GM21825 (cell line): ENCODE measurements around the gene LHPP.

Experiments
- ATAC-seq: cut with Tn5 transposase; IDR thresholded peaks from one replicate; pipeline ENCODE4 v1.9.1; 2021; ENCODE audit warnings: mild to moderate bottlenecking, moderate library complexity; ENCODE audit not compliant: unreplicated experiment

LHPP gene

DNA sequence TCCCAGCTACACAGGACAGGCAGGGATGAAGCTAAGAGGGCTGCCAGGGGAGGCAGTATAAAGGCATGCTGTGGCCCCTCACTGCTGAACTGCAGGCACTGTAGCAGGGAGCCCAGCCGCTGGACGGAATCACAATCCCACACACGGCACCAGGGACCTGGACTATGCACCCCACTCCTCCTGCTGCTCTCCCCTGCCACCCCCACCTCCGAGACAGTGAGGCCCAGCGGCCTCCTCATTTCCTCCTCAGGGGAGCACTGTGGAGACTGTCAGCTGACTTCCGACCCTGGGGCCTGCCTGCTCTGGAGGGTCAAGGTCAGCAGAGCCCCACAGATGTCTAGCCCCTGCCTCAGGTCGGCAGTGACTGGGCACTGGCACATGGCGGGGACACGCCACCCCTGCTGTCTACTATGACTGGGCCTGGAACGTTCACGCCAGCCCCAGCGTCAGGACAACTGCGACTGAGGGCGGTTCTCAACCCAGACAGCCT, 189.8 kb downstream of the LHPP start:
- ATAC-seq: no peak

GRCh38 chr10:124652200-124652599, 190.6 kb downstream of the LHPP start:
- no peak for ATAC-seq

DNA sequence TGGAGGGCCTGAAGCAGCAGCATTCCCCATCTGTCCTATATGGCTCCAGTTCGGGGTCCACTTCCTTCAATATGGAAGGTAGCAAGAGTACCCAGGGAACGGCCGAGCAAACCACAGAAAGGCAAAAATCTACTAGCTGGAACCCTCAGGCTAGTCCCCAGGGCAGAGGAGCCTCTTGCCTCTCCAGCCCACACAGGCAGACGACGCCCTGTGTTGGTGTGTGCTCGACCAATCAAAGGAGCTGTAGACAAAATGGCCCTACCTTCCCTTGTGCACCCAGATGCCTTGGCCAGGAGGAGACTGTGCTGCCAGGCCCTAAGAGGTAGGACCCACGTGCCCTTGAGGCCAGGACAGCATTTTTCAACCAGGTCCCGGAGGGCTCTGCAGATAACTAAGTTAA, 191.1 kb downstream of the LHPP start:
- no peak for ATAC-seq

DNA sequence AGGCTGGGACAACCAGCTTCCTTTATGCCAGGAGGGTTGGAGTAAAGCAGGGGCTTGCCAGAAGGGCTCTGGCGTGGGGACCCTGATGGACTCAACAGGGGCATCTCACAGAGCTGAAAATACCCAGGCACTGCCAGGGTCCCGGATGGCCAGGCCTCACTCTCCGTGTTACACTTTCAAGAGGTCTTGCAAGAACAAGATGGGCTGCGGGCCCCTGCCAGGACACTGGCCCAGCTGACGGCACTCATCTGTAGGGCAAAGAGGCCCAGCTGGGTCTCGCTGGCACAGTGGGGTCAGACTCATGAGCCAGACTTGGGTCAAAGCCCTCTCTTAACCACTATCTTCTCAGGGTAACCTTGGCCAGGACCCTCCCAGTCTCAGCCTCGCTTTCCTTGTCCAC, 191.7 kb downstream of the LHPP start:
- ATAC-seq: no peak

GRCh38 chr10:124653811-124654651, 192.4 kb downstream of the LHPP start:
- ATAC-seq: no peak

GRCh38 chr10:124654686-124655085, 193.1 kb downstream of the LHPP start:
- ATAC-seq: no peak

GRCh38 chr10:124655191-124656112, 193.8 kb downstream of the LHPP start:
- no peak for ATAC-seq

DNA sequence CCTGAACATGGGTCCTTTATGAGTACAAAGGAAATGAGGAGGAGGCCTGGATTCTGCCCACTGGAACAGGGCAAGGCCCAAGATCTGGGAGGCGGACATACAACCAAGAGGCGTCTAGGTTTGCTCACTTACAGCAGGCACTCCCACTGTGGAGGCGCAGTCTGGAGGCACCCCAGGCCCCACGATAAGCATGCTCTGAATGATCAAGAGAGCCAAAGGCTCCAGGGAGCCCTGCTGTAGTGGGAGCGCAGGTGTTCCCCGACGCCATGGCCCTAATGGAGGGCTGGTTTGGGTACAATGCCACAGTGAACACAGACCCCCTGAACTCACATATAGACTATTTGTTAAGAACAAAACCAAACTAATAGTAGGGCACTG, 194.5 kb downstream of the LHPP start:
- ATAC-seq: no peak

DNA sequence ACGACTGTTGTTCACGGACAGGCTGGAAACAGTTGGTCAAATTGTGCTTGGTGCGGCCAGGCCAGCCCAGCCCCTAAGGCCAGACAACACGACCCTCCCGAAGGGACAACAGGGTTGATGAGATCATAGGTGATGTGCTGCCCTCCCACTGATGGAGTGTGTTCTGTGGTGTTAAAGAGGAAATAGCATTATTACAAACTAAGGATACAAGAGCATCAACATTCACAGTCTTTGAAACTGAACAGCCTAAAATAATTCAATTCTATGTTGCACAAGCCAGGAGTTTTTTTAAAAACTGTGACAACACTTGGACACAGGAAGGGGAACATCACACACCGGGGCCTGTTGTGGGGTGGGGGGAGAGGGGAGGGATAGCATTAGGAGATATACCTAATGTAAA, 194.9 kb downstream of the LHPP start:
- no peak for ATAC-seq

DNA sequence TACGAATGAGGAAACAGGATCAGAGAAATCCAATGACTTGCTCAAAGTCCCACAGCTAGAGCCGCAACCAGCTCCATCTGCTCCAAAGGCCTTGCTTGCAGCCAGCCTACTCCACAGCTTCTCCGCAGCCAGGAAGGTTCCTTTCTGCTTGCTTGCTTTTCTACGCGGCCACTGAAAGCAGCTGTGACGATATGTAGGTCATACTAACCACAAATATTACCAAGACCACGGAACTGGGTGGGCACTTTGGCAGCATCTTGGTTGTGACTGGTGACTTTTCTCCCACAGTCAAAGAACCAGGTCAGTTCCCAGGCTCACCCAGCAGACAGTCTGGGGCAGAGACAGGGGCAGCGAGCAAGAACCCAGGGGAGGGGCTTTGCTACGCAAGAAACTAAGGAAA, 196.2 kb downstream of the LHPP start:
- no peak for ATAC-seq

GRCh38 chr10:124658591-124659242, 197.1 kb downstream of the LHPP start:
- no peak for ATAC-seq

DNA sequence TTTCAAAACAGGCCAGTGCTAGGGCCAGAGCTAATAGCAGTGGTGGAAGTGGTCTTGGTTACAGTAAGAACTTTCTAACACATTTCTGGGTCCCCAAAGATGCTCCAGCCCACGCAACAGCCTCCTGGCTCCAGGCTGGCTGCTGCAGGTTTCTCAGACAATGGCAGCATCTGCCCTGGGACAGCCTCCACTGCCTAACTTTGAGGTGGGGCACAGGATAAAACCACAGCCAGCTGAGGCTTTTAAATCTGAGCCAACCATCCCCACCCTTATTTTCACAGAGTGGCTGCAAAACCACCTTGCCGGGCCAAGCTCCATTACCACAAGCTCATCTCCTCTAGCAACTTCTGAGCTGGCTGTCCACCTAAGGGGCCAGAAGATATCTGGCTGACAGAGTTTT, 197.8 kb downstream of the LHPP start:
- ATAC-seq: no peak

GRCh38 chr10:124660404-124661125, 198.9 kb downstream of the LHPP start:
- no peak for ATAC-seq

DNA sequence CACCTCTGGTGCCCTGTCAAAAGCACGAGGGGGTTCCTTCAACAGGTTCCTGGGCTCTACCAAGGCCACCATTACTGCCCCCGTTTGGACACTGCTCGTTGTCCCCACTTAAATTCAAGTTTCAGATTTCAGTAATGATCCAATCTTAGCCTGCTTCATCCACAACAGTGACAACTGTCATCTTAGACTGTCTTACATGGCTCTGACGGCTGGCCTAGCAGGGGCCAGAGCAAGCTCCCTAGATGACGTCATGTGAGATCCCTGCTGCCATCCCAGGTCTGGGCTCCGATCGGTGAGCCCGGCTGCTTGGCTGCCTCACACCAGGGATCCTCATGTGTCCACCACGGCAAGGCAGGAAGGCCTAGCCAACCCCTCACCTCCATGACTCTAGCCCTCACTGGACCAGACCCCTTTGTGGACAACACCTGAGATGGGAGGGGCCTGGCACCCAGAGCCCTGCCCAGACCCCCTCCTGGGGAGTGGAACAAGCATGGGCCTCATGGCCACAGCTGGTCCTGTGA, 200.1 kb downstream of the LHPP start:
- ATAC-seq: no peak

GRCh38 chr10:124663228-124663627, 201.6 kb downstream of the LHPP start:
- no peak for ATAC-seq
